ENCODE results near the gene IMP4. TPM values are rescaled to one million over a fixed set of nuclear protein-coding genes. Genes with fewer than 3 reads are reported as not detected.

IMP4 gene
- total RNA-seq, 1 experiment from 2014 or later: 101 TPM

DNA sequence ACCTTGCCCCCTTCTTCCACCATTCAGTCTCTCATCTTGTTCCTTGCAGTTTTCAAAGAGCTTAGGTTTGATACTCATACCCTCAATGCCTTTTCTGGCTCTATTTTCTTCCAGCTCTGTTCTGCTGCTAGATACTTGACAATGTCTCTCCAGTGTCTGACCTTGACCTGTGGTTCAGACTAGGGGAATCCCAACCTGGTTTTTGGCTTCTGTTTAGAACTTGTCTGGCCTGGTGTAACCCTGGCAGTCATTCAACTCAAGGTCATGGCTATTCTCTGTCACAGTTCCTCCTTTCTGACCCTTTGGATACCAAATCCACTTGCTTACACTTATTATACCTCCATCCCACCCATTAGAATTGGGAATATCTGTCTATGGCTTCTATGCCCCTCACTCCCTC lies 31.8 kb upstream of the IMP4 start:
- Mint-ChIP-seq H3K36me3 (ENCODE audit: insufficient read depth in 1 of 3, low read depth in 3 of 3) (no peaks in the 10 kb centered on the region), H3K9me3 (no peaks in the 10 kb centered on the region), H3K27me3 (ENCODE audit: low read depth) (peaks cover 19% of the 10 kb centered on the region), H3K27ac (no peak overlapping the region), H3K4me3 (no peak overlapping the region), H3K4me1 (no peaks in the 10 kb centered on the region)
- Histone ChIP-seq H3K4ac (ENCODE audit: low read depth, low read length) (no peak overlapping the region), H2BK20ac (ENCODE audit: low read depth, low read length, poor library complexity, severe bottlenecking) (no peak overlapping the region), H4K91ac (ENCODE audit: insufficient read length, low read depth, low read length) (no peak overlapping the region), H3T11ph (ENCODE audit: low read length) (no peak overlapping the region), H3K27me3 (ENCODE audit: insufficient read depth, low read length) (no peaks in the 10 kb centered on the region), H2BK12ac (ENCODE audit: insufficient read length, low read depth, low read length) (no peak overlapping the region), H3K9me3 (ENCODE audit: control insufficient read depth, low read depth, low read length) (no peaks in the 10 kb centered on the region), H3K23ac (ENCODE audit: insufficient read length, low read depth, low read length) (no peak overlapping the region), H3K14ac (ENCODE audit: insufficient read depth, low read length) (no peak overlapping the region), H4K20me1 (ENCODE audit: control insufficient read depth, insufficient read depth, insufficient read length) (no peaks in the 10 kb centered on the region), H3K27ac (ENCODE audit: insufficient read length, low read depth, low read length) (no peak overlapping the region), H3K79me2 (ENCODE audit: insufficient read depth, low read length) (no peaks in the 10 kb centered on the region), H3K4me1 (ENCODE audit: insufficient read depth, low read length) (no peaks in the 10 kb centered on the region), H2BK5ac (ENCODE audit: insufficient read length, low read length) (no peak overlapping the region), H2AK5ac (ENCODE audit: insufficient read length, low read length) (no peak overlapping the region), H2AFZ (ENCODE audit: low read length) (no peak overlapping the region), H4K8ac (replicated peaks; ENCODE audit: insufficient read length, low read depth, low read length) (no peak overlapping the region), H3K4me2 (ENCODE audit: insufficient read depth, insufficient read length, low read length) (no peak overlapping the region), H2BK15ac (ENCODE audit: low read depth, low read length) (no peak overlapping the region), H3K23me2 (ENCODE audit: insufficient read length, low read depth, low read length, poor library complexity, severe bottlenecking) (no peaks in the 10 kb centered on the region), H2BK120ac (ENCODE audit: low read depth, low read length, poor library complexity, severe bottlenecking) (no peak overlapping the region), H3K9ac (ENCODE audit: extremely low read depth, insufficient read length, low read length) (no peak overlapping the region), H3K18ac (ENCODE audit: insufficient read length, low read depth, low read length) (no peak overlapping the region), H3K56ac (ENCODE audit: insufficient read length, low read depth, low read length) (no peak overlapping the region), H4K5ac (ENCODE audit: insufficient read length, low read depth, low read length) (no peak overlapping the region), H3K79me1 (ENCODE audit: insufficient read depth, low read depth, low read length, poor library complexity, severe bottlenecking) (no peaks in the 10 kb centered on the region)
- TF ChIP-seq CTCF (conservative IDR thresholded peaks at IDR 0.05): no peak
- DNase-seq: no peak

All from H9 (cell line).